OCI-LY7 (cell line): ENCODE results near the gene BTBD9.

Source experiments
- CTCF ChIP-seq: fragments of 200-600 bp; sonication (generic); conservative IDR thresholded peaks from 2 replicates; pipeline ENCODE4 v1.5.1; 2014; ENCODE audit warnings: mild to moderate bottlenecking, antibody characterized with exemption, low read length, moderate library complexity, mixed read lengths
- EZH2phosphoT487 ChIP-seq: fragments of 200-600 bp; sonication (generic); IDR thresholded peaks from 2 replicates; pipeline ENCODE4 v1.6.1; 2018; ENCODE audit warnings: low read depth, borderline replicate concordance, mild to moderate bottlenecking, mixed run types, antibody characterized with exemption, low read length, moderate library complexity, mixed read lengths

- TF ChIP-seq CTCF: no peak
- no peak for TF ChIP-seq EZH2phosphoT487
These were observed 205.7 kb downstream of the BTBD9 start for GRCh38 chr6:38434051-38434450.
